ENCODE data around the gene RGS7BP.

The RGS7BP gene

DNA sequence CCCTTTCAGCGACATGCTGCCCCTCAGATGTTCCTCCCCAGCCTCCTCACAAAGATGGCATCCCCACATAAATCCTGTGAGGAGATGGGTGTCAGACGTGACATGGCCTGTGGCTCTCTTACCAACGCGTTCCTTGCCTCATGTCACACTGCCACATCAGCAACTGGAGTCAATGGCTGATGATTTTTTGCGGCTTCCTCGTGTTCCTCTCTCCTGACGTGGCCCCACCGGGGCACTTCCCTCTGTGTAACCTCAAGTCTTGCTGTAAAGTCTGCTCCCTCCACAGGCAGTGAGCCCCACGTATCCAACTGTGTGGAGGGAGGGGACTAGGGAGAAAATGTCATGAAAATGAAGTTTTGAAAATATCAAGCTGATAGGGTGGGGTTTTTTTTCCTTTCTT, 131.3 kb downstream of the RGS7BP start:
- no peak for DNase-seq

GRCh38 chr5:64637837-64638443, 132.1 kb downstream of the RGS7BP start:
- DNase-seq = no peak

DNA sequence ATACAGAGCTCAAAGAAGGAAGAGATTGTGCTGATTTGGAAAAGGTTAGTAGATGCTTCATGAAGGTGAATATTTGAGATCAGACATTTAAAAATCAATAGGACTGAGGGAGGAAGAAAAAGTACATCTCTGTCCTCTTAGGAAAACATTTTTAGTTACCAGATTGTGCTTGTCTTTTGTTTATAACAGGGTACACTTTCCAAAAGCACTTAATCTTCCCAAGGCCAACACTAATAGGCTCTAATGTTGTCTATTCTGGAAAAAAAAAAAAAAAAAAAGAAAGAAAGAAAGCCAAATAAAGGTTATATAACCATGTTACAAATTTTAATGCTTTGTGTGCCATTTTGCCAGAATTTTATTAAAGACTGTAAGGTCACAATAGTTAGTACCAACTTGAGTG, 139.0 kb downstream of the RGS7BP start:
- no peak for DNase-seq

DNA sequence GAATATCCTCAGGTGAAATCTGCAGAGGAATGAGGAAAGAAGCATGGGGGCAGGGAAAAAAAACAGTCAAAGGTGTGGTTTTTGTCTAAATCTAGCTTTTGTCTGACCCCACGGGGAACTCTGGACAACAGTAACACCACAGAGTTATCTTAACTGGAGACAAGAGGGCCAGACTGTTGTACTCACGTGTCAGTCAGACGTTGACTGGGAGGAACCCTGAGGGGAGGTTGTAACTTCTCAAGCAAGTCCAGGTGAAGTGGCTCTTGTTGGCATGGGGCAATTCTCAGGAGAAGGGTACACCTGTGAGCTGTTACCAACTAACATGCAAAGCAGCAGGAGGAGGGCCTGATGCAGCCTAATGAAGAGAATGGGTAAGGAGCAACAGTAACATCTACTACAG, 140.4 kb downstream of the RGS7BP start:
- DNase-seq = no peak

GRCh38 chr5:64649512-64649911, 143.7 kb downstream of the RGS7BP start:
- no peak for DNase-seq

DNA sequence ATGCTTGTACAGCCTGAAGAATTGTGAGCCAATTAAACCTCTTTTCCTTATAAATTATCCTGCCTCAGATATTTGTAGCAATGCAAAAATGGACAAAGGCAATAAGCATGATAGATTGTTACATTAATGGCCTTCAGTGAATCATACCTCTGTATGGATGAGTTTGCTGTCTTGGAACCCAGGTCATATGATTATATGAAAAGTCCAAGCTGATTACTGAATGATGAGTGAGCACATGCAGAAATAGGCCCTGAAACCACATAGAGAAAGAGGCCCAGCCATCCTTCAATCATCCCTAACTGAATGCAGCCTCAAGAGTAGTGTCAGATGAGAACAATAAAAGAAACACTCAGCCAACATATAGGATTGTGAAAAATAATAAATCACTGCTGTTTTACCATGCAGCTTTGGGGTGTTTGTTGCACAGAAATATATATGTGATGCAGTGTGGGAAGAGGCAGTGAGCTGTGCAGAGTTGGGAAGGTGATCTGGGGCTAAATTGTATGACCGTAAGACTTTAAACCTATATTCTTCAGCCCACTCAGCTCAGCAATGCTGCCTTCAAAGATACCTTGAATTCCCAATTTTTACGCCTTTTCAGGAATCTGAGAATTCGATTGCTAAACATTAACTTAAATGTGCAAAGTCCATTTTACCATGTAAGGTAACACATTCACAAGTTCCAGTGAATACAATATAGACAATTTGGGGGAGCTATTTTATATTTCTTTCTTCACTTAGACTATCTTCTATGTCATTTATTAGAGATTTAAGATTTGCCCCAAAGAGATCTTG, 148.1 kb downstream of the RGS7BP start:
- no peak for DNase-seq

DNA sequence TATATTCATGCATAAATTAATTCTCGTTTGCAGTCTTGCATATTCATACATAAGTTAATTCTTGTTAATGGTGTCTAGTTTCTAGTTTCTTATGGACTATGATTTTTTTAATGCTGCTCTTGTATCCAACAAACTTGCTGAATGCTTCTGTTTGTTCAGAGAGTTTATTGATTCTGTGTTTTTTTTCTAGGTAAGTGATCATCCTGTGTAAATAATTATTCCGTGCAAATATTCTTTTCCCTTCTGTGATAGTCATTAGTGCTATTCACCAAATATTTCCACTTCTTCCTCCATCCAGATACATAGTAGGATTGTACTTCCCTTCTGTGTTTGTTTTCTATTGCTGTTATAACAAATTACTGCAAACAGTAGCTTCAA, 148.7 kb downstream of the RGS7BP start:
- DNase-seq = no peak

DNA sequence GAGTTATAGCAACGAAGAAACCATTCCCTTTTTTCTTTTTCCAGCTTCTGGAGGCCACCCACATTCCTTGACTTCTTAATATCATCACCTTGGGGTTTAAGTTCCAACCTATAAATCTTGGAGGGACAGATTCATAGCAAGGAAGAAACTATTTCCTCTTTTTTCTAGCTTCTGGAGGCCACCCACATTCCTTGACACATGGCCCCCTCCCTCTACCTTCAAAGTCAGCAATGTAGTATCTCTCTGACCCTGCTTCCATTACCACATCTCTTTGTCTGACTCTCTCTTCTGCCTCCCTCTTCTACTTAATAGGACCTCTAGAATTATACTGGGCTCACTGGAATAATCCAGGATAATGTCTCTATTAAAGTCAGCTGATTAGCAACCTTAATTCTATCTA, 149.8 kb downstream of the RGS7BP start:
- no peak for DNase-seq

DNA sequence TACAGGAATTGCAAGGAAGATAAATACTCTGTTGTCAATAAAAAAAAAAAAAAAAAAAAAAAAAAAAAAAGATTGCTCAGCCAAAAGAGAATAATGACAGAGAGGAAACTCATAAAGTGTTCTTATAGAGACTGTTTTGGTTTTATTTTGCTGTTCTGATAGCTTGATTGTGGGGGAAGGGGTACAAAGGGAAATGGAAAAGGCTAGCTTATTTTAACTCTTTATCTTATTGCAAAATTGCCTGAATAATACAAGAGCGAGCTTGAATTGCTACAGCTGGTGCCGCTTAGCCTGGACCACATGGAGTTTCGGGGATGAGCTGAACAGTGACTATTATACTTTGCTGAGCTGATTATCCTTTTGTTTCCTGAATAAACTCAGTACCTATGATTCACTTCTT, 153.5 kb downstream of the RGS7BP start:
- no peak for DNase-seq
